CD4-positive, alpha-beta T cell (primary cell): ENCODE results near the gene LRRC49. TPM values are rescaled to one million over a fixed set of nuclear protein-coding genes. Genes with fewer than 3 reads are reported as not detected.

Source experiments
- ATAC-seq: fragments of 200-7000 bp; cut with Tn5 transposase; one replicate; pipeline ENCODE4 v1.10.0; 2022; ENCODE audit warnings: mild to moderate bottlenecking; ENCODE audit not compliant: poor library complexity
- CTCF ChIA-PET: fragments of 350-600 bp; sonication (Branson Sonifier 250); formaldehyde crosslinking; loops from one replicate; lab custom pipeline; 2021; ENCODE audit warnings: antibody characterized with exemption, inconsistent platforms; lab: Charles Lee
- POLR2A ChIA-PET: fragments of 350-600 bp; sonication (Branson Sonifier 250); formaldehyde crosslinking; loops from one replicate; lab custom pipeline; 2021; ENCODE audit warnings: antibody characterized with exemption, inconsistent platforms; lab: Charles Lee
- DNase-seq, 14 experiments: peaks; one replicate each; pipeline ENCODE4 v3.0.0-alpha.2; 2013 to 2020; ENCODE audit warnings: mixed read lengths in 2 of 14
- H3K27ac ChIP-seq, 2 donors: one replicate each; pipeline versions ENCODE4 v1.5.1 to v1.7.0; 2013; ENCODE audit warnings: low read length in 2 of 2, low read depth in 1 of 2, mild to moderate bottlenecking in 1 of 2
- H3K27me3 ChIP-seq, 2 experiments: 1 replicate in 1 of 2; 2 replicates in 1 of 2; pipeline versions ENCODE4 v1.6.1 to v1.7.0; 2013; ENCODE audit warnings: low read length in 2 of 2, control low read depth in 1 of 2, mild to moderate bottlenecking in 1 of 2, moderate library complexity in 1 of 2; ENCODE audit not compliant: insufficient read depth in 2 of 2, control insufficient read depth in 1 of 2
- H3K36me3 ChIP-seq: one replicate; pipeline ENCODE4 v1.6.1; 2013; ENCODE audit warnings: low read length, control low read depth; ENCODE audit not compliant: insufficient read depth
- H3K4me1 ChIP-seq: one replicate; pipeline ENCODE4 v1.6.1; 2013; ENCODE audit warnings: low read length, control low read depth; ENCODE audit not compliant: insufficient read depth
- H3K4me3 ChIP-seq: one replicate; pipeline ENCODE4 v1.5.1; 2013; ENCODE audit warnings: mild to moderate bottlenecking, low read length, moderate library complexity
- H3K9me3 ChIP-seq, 2 experiments: 1 replicate in 1 of 2; 2 replicates in 1 of 2; pipeline versions ENCODE4 v1.6.1 to v1.7.0; 2013; ENCODE audit warnings: low read length in 2 of 2, mild to moderate bottlenecking in 2 of 2, control low read depth in 1 of 2, moderate library complexity in 1 of 2; ENCODE audit not compliant: control insufficient read depth in 1 of 2, insufficient read depth in 1 of 2
- H3K27ac Mint-ChIP-seq: one replicate; pipeline ENCODE4 v1.8.0; 2020; ENCODE audit warnings: mixed read lengths
- H3K27me3 Mint-ChIP-seq: one replicate; pipeline ENCODE4 v1.8.0; 2021; ENCODE audit warnings: mixed read lengths
- H3K36me3 Mint-ChIP-seq: one replicate; pipeline ENCODE4 v1.8.0; 2021; ENCODE audit warnings: low read depth, mixed read lengths
- H3K4me1 Mint-ChIP-seq: one replicate; pipeline ENCODE4 v1.8.0; 2021; ENCODE audit warnings: low read depth, mixed read lengths
- H3K4me3 Mint-ChIP-seq: one replicate; pipeline ENCODE4 v1.8.0; 2020; ENCODE audit warnings: mild to moderate bottlenecking, mixed read lengths
- H3K9me3 Mint-ChIP-seq: one replicate; pipeline ENCODE4 v1.8.0; 2020; ENCODE audit warnings: mixed read lengths
- CTCF ChIP-seq: fragments of 200-600 bp; IDR thresholded peaks from one replicate; pipeline ENCODE4 v1.8.0; 2022; ENCODE audit warnings: antibody characterized with exemption, mild to moderate bottlenecking
- intact Hi-C, 2 experiments: fragments of 100-400 bp; cut with DNase I in 1 of 2; cut with micrococcal nuclease in 1 of 2; formaldehyde crosslinking; loops; one replicate each; pipeline versions ENCODE4 v1.15.1 to v1.9.0; 2023 to 2025; cut with DNase I, micrococcal nuclease
- polyA plus RNA-seq, 2 donors: library from polyadenylated mRNA; unstranded; fragments of 120-200 nt; gene quantifications; one replicate each; pipeline ENCODE4 v1.2.1, GENCODE V29; 2013
- total RNA-seq, 174 experiments: library from RNA in 2 of 174; stranded (reverse) in 2 of 174; gene quantifications; one replicate each; pipeline ENCODE4 v1.2.3 and lab custom pipeline; 2021 to 2026

The LRRC49 gene
- under 1 TPM; 0.39 to 0.49 TPM for total RNA-seq
- polyA plus RNA-seq (2013, experiment 1 of 2), result 0.29 TPM
- 0.53 TPM for polyA plus RNA-seq (2013, experiment 2 of 2)
- total RNA-seq (lab: John Stamatoyannopoulos, UW), result 0 to 1.2 (median 0.23) reads per million in 172 experiments

GRCh38 chr15:70892002-70892911 lies at the start of gene LRRC49, which contains the start of gene THAP10:
Gene LRRC49 (plus strand): TSS chr15:70892826. CDS start chr15:70892895, 69 bp downstream.
Gene THAP10 (minus strand): TSS chr15:70892433. CDS start chr15:70892272, 161 bp downstream.
- H3K27me3 Mint-ChIP-seq, result peaks cover 76% of the 10 kb centered on the region
- Histone ChIP-seq H3K27ac (peak within 1 kb of the TSS in 1 of 2 donors; percentile 26), H3K9me3 (peaks cover 0 to 8% of the 10 kb centered on the region in 2 experiments), H3K4me1 (peaks cover 17% of the 10 kb centered on the region), H3K27me3 (peaks cover 22 to 46% of the 10 kb centered on the region in 2 experiments), H3K36me3 (no peaks in the 10 kb centered on the region), H3K4me3 (peak within 1 kb of the TSS; percentile 64)
- H3K9me3 Mint-ChIP-seq, result no peaks in the 10 kb centered on the region
- peak within 1 kb of the TSS; percentile 84 for H3K4me3 Mint-ChIP-seq
- POLR2A ChIA-PET, result interaction anchor here (0.6 kb wide), 1 partner anchor 11 kb away, joined by 3 read pairs; no protein-coding TSS in a partner anchor
- CTCF ChIA-PET, result no interaction called here
- intact Hi-C loops, result no loop called here
- TF ChIP-seq CTCF, result no peak
- H3K36me3 Mint-ChIP-seq, result no peaks in the 10 kb centered on the region
- H3K27ac Mint-ChIP-seq, result peak within 1 kb of the TSS; percentile 38
- DNase-seq, result peak in 7 of 14 experiments; percentile 2 to 75 (median 28)
- ATAC-seq, result no peak
- peaks cover 17% of the 10 kb centered on the region for H3K4me1 Mint-ChIP-seq

GRCh38 chr15:70845602-70846360 lies 46.8 kb upstream of the LRRC49 start:
- ATAC-seq, result no peak
- CTCF ChIA-PET, result no interaction called here
- intact Hi-C loops, result no loop called here
- no peaks in the 10 kb centered on the region for H3K9me3 ChIP-seq
- no peaks in the 10 kb centered on the region for H3K36me3 ChIP-seq
- Mint-ChIP-seq H3K27ac (no peak overlapping the region), H3K4me3 (no peak overlapping the region), H3K36me3 (no peaks in the 10 kb centered on the region), H3K4me1 (no peaks in the 10 kb centered on the region), H3K27me3 (peaks cover 34% of the 10 kb centered on the region), H3K9me3 (no peaks in the 10 kb centered on the region)
- POLR2A ChIA-PET, result no interaction called here
- no peak overlapping the region for H3K4me3 ChIP-seq
- DNase-seq, result no peak
- no peaks in the 10 kb centered on the region for H3K4me1 ChIP-seq
- no peak overlapping the region for H3K27ac ChIP-seq
- no peak for TF ChIP-seq CTCF
- peaks cover 12 to 28% of the 10 kb centered on the region in 2 experiments for H3K27me3 ChIP-seq

- Histone ChIP-seq H3K36me3 (no peaks in the 10 kb centered on the region), H3K27me3 (peaks cover 22 to 61% of the 10 kb centered on the region in 2 experiments), H3K4me3 (no peak overlapping the region), H3K9me3 (peaks cover 0 to 7% of the 10 kb centered on the region in 2 experiments), H3K27ac (no peak overlapping the region), H3K4me1 (peaks cover 7% of the 10 kb centered on the region)
- Mint-ChIP-seq H3K27ac (no peak overlapping the region), H3K4me3 (peak overlapping the region; percentile 31), H3K4me1 (peaks cover 9% of the 10 kb centered on the region), H3K27me3 (peaks cover 76% of the 10 kb centered on the region), H3K9me3 (no peaks in the 10 kb centered on the region), H3K36me3 (no peaks in the 10 kb centered on the region)
- no peak for DNase-seq
- ChIA-PET CTCF (no interaction called here), POLR2A (no interaction called here)
- intact Hi-C loops, result no loop called here
- TF ChIP-seq CTCF, result no peak
- no peak for ATAC-seq
Observed at GRCh38 chr15:70851889-70852288, 40.7 kb upstream of the LRRC49 start.
